ENCODE data around the gene HFE.

DNA sequence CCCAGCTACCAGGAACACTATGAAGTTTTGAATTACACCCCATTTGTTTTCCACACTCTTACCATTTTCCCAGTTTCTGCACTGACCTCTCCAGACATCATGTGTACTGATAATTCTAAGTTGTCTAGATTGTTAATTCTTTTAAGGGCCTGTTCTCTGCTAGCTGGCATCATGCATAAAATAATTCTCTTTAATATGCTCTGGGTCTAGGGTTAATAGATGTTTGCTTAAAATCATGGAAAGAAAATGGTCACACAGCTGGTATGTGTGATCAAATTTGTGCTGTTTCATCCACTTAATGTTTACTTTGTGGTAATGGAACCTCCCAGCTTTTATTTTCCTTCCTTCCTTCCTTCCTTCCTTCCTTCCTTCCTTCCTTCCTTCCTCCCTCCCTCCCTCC, 49.1 kb downstream of the HFE start:
- TF ChIP-seq, protein P1, sequence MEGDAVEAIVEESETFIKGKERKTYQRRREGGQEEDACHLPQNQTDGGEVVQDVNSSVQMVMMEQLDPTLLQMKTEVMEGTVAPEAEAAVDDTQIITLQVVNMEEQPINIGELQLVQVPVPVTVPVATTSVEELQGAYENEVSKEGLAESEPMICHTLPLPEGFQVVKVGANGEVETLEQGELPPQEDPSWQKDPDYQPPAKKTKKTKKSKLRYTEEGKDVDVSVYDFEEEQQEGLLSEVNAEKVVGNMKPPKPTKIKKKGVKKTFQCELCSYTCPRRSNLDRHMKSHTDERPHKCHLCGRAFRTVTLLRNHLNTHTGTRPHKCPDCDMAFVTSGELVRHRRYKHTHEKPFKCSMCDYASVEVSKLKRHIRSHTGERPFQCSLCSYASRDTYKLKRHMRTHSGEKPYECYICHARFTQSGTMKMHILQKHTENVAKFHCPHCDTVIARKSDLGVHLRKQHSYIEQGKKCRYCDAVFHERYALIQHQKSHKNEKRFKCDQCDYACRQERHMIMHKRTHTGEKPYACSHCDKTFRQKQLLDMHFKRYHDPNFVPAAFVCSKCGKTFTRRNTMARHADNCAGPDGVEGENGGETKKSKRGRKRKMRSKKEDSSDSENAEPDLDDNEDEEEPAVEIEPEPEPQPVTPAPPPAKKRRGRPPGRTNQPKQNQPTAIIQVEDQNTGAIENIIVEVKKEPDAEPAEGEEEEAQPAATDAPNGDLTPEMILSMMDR (optimal IDR thresholded peaks at IDR 0.05 in 1 of 3, IDR thresholded peaks at IDR 0.05 in 1 of 3, conservative IDR thresholded peaks at IDR 0.05 in 1 of 3; ENCODE audit: extremely low read depth in 1 of 3, insufficient read depth in 2 of 3, low read length in 3 of 3), result no peak
- TF ChIP-seq EZH2 (IDR thresholded peaks at IDR 0.05; ENCODE audit: low read length), result no peak

All from keratinocyte (primary cell).